ENCODE measurements around the gene CTAGE6. TPM values are rescaled to one million over a fixed set of nuclear protein-coding genes. Genes with fewer than 3 reads are reported as not detected.
"Not testable (repeated sequence)": the region's sequence is repeated elsewhere in the genome, so short reads cannot be mapped to it uniquely, and the experiment has no call there.

The CTAGE6 gene
- not detected for total RNA-seq
- long read RNA-seq, result 0 reads

GRCh38 chr7:143757596-143757995 is at the start of gene CTAGE6:
CTAGE6 (minus strand) TSS chr7:143757696; CDS start chr7:143757658, 38 bp downstream.
- intact Hi-C loops (cut with DNase I); DNase-seq (ENCODE audit: low spot score): not testable (repeated sequence)

GRCh38 chr7:143806664-143807071 is 49.2 kb upstream of the CTAGE6 start:
- DNase-seq (ENCODE audit: low spot score); intact Hi-C loops (cut with DNase I): not testable (repeated sequence)

- intact Hi-C loops (cut with DNase I); DNase-seq (ENCODE audit: low spot score): not testable (repeated sequence)
These were observed 40.4 kb upstream of the CTAGE6 start for GRCh38 chr7:143797896-143798290.

GRCh38 chr7:143797119-143797895 is 39.8 kb upstream of the CTAGE6 start:
- intact Hi-C loops (cut with DNase I); DNase-seq (ENCODE audit: low spot score): not testable (repeated sequence)

GRCh38 chr7:143795653-143796052 is 38.2 kb upstream of the CTAGE6 start:
- DNase-seq (ENCODE audit: low spot score); intact Hi-C loops (cut with DNase I): not testable (repeated sequence)

- DNase-seq (ENCODE audit: low spot score), result peak; percentile 58
- intact Hi-C loops (cut with DNase I), result not testable (repeated sequence)
These were observed 35.1 kb upstream of the CTAGE6 start for GRCh38 chr7:143792633-143793032.

GRCh38 chr7:143785415-143786182 is 28.1 kb upstream of the CTAGE6 start:
- intact Hi-C loops (cut with DNase I); DNase-seq (ENCODE audit: low spot score): not testable (repeated sequence)

GRCh38 chr7:143779591-143779990 is 22.1 kb upstream of the CTAGE6 start:
- DNase-seq (ENCODE audit: low spot score); intact Hi-C loops (cut with DNase I): not testable (repeated sequence)

- intact Hi-C loops (cut with DNase I); DNase-seq (ENCODE audit: low spot score): not testable (repeated sequence)
These were observed 15.4 kb upstream of the CTAGE6 start for GRCh38 chr7:143772738-143773468.

GRCh38 chr7:143767531-143767930 is 10.0 kb upstream of the CTAGE6 start:
- intact Hi-C loops (cut with DNase I), result not testable (repeated sequence)
- peak; percentile 67 for DNase-seq (ENCODE audit: low spot score)

- DNase-seq (ENCODE audit: low spot score); intact Hi-C loops (cut with DNase I): not testable (repeated sequence)
These were observed 8.2 kb upstream of the CTAGE6 start for GRCh38 chr7:143765678-143766077.

GRCh38 chr7:143763065-143763464 is 5.6 kb upstream of the CTAGE6 start:
- intact Hi-C loops (cut with DNase I); DNase-seq (ENCODE audit: low spot score): not testable (repeated sequence)

GRCh38 chr7:143745340-143745739 is 12.2 kb downstream of the CTAGE6 start:
- DNase-seq (ENCODE audit: low spot score); intact Hi-C loops (cut with DNase I): not testable (repeated sequence)

- DNase-seq (ENCODE audit: low spot score); intact Hi-C loops (cut with DNase I): not testable (repeated sequence)
These were observed 20.3 kb downstream of the CTAGE6 start for GRCh38 chr7:143737037-143737819.

GRCh38 chr7:143735962-143736361 is 21.5 kb downstream of the CTAGE6 start:
- no peak for DNase-seq (ENCODE audit: low spot score)
- intact Hi-C loops (cut with DNase I), result no loop called here

- no peak for DNase-seq (ENCODE audit: low spot score)
- intact Hi-C loops (cut with DNase I), result no loop called here
These were observed 23.6 kb downstream of the CTAGE6 start for GRCh38 chr7:143733876-143734275.

- no peak for DNase-seq (ENCODE audit: low spot score)
- intact Hi-C loops (cut with DNase I), result no loop called here
These were observed 29.1 kb downstream of the CTAGE6 start for GRCh38 chr7:143728333-143728862.

GRCh38 chr7:143727561-143727960 is 29.9 kb downstream of the CTAGE6 start:
- intact Hi-C loops (cut with DNase I), result not testable (repeated sequence)

GRCh38 chr7:143726143-143726542 is 31.4 kb downstream of the CTAGE6 start:
- intact Hi-C loops (cut with DNase I); DNase-seq (ENCODE audit: low spot score): not testable (repeated sequence)

More at GRCh38 chr7:143727561-143727960, 29.9 kb downstream of the CTAGE6 start:
- not testable (repeated sequence) for DNase-seq (ENCODE audit: low spot score)

Data from cardiac septum (tissue), 1 donor.